GM06990 (cell line): Measurements from ENCODE around the gene CYCS.
"Not testable (repeated sequence)": the region's sequence is repeated elsewhere in the genome, so short reads cannot be mapped to it uniquely, and the experiment has no call there.

Source experiments
- DNase-seq: peaks from one replicate; pipeline ENCODE4 v3.0.0-alpha.2; 2011; ENCODE audit not compliant: insufficient read length; ENCODE audit errors: extremely low read depth
- H3K27me3 ChIP-seq: replicated peaks from 2 replicates; pipeline ENCODE4 v1.6.0; 2011; ENCODE audit warnings: low read length; ENCODE audit not compliant: control insufficient read depth, insufficient read depth
- H3K36me3 ChIP-seq: 2 replicates; pipeline ENCODE4 v1.5.1; 2011; ENCODE audit warnings: low read length; ENCODE audit not compliant: control insufficient read depth, insufficient read depth
- H3K4me3 ChIP-seq: replicated peaks from 2 replicates; pipeline ENCODE4 v1.5.1; 2011; ENCODE audit warnings: low read depth, mild to moderate bottlenecking, control low read depth, low read length
- CTCF ChIP-seq: IDR thresholded peaks from 2 replicates; pipeline ENCODE4 v1.5.1; 2011; ENCODE audit warnings: low read length, control low read depth, mild to moderate bottlenecking, inconsistent platforms; ENCODE audit not compliant: insufficient read depth, poor library complexity, severe bottlenecking

Gene CYCS

GRCh38 chr7:25091779-25092178 is 33.3 kb downstream of the CYCS start:
- no peak overlapping the region for H3K4me3 ChIP-seq
- DNase-seq: no peak
- no peaks in the 10 kb centered on the region for H3K36me3 ChIP-seq
- no peaks in the 10 kb centered on the region for H3K27me3 ChIP-seq
- TF ChIP-seq CTCF: no peak

- H3K36me3 ChIP-seq: no peaks in the 10 kb centered on the region
- no peak for DNase-seq
- H3K4me3 ChIP-seq: no peak overlapping the region
- no peak for TF ChIP-seq CTCF
- H3K27me3 ChIP-seq: no peaks in the 10 kb centered on the region
Observed at GRCh38 chr7:25091176-25091575, 33.9 kb downstream of the CYCS start.

- TF ChIP-seq CTCF: no peak
- no peak for DNase-seq
Observed at GRCh38 chr7:25090374-25090773, 34.7 kb downstream of the CYCS start.

GRCh38 chr7:25087855-25088254 is 37.2 kb downstream of the CYCS start:
- H3K4me3 ChIP-seq: no peak overlapping the region
- H3K27me3 ChIP-seq: no peaks in the 10 kb centered on the region
- TF ChIP-seq CTCF: no peak
- peak; percentile 38 for DNase-seq
- no peaks in the 10 kb centered on the region for H3K36me3 ChIP-seq

More at GRCh38 chr7:25090374-25090773, 34.7 kb downstream of the CYCS start:
- Histone ChIP-seq H3K36me3 (no peaks in the 10 kb centered on the region), H3K27me3 (no peaks in the 10 kb centered on the region), H3K4me3 (no peak overlapping the region)

GRCh38 chr7:25084821-25085220 is 40.2 kb downstream of the CYCS start:
- no peak for DNase-seq
- no peaks in the 10 kb centered on the region for H3K36me3 ChIP-seq
- TF ChIP-seq CTCF: no peak
- H3K27me3 ChIP-seq: no peaks in the 10 kb centered on the region
- H3K4me3 ChIP-seq: no peak overlapping the region

- Histone ChIP-seq H3K4me3 (no peak overlapping the region), H3K27me3 (no peaks in the 10 kb centered on the region), H3K36me3 (no peaks in the 10 kb centered on the region)
- no peak for DNase-seq
- no peak for TF ChIP-seq CTCF
Observed at GRCh38 chr7:25083201-25083600, 41.9 kb downstream of the CYCS start.

GRCh38 chr7:25082041-25082440 is 43.0 kb downstream of the CYCS start:
- DNase-seq, H3K4me3 ChIP-seq, H3K36me3 ChIP-seq, H3K27me3 ChIP-seq: not testable (repeated sequence)
